Mononuclear cell (primary cell): ENCODE results near the gene SLC46A2. TPM values are rescaled to one million over a fixed set of nuclear protein-coding genes. Genes with fewer than 3 reads are reported as not detected.

ENCODE experiments used
- H3K27me3 ChIP-seq: 2 replicates; pipeline ENCODE4 v1.6.0; 2011; ENCODE audit warnings: low read length, control low read depth; ENCODE audit not compliant: insufficient read depth
- H3K4me1 ChIP-seq: 2 replicates; pipeline ENCODE4 v1.5.1; 2011; ENCODE audit warnings: mild to moderate bottlenecking, low read length, control low read depth; ENCODE audit not compliant: insufficient read depth
- H3K4me3 ChIP-seq: 2 replicates; pipeline ENCODE4 v1.5.1; 2011; ENCODE audit warnings: mild to moderate bottlenecking, low read length, moderate library complexity
- H3K9me3 ChIP-seq: 2 replicates; pipeline ENCODE4 v1.5.1; 2011; ENCODE audit warnings: low read depth, mild to moderate bottlenecking, control low read depth, low read length
- total RNA-seq: library from RNA; depleted of rRNA; stranded (reverse); fragments of >200 nt; gene quantifications from one replicate; pipeline ENCODE4 v1.2.3, GENCODE V29; 2012

Gene SLC46A2
- total RNA-seq, 1 donor = 0.94 TPM

DNA sequence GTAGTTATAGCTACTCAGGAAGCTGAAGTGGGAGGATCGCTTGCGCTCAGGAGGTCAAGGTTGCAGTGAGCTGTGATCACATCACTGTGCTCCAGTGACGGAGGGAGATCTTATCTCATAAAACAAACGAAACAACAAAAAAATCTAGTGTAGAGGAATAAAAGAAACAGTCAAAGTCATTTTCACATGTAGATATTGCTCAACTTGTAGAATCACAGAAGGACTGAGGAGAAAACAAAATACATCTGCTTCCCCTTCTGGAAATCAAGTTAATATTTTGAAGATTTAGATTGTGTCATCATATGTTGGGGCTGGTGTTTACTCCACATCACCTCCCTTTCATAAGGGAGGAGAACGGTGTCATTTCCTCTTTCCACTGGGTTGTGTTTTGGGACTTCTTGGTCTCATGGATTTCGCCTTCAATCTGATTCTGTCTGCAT lies 8.2 kb upstream of the SLC46A2 start:
- Histone ChIP-seq H3K4me3 (no peak overlapping the region), H3K4me1 (peaks cover 59% of the 10 kb centered on the region), H3K27me3 (peaks cover 9% of the 10 kb centered on the region), H3K9me3 (no peaks in the 10 kb centered on the region)

DNA sequence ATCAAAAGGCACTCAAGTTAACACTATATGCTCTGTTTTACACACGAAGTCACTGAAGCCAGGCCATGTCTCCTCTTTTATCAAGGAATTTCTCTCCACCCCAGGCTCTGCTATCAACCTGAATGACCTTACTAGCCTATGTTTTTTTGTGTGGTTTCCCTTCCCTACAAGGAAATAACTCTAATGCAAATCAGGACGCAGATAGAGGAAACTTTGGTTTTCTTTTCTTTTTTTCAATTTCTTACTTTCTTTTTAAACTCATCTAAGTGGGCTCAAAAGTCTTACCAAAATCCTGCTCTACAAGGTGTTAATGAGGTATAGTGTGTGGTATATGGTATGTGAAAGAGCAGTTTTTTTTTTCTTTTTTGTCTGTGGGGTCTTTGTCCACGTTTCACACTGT lies 5.5 kb upstream of the SLC46A2 start:
- H3K9me3 ChIP-seq = no peaks in the 10 kb centered on the region
- H3K27me3 ChIP-seq = peaks cover 14% of the 10 kb centered on the region
- peaks cover 87% of the 10 kb centered on the region for H3K4me1 ChIP-seq
- H3K4me3 ChIP-seq = no peak overlapping the region

DNA sequence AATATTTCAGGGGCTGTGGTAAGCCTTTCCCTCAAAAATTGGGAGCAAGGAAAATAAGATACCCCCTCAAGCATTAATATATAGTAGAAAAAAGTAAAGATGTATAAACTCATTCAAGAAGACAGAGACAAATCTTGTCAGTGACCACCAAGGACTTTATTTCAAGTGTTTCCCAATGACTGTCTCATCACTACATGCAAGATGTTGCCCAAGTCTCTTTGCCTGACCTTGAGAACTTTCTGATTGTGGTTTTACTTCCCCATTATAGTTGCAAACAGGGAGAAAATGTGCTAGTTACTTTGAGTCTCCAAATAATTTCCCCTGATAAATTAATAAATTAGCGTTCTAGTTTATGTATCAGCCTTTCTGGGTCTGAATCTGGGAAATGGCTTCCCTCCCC lies 4.0 kb upstream of the SLC46A2 start:
- Histone ChIP-seq H3K4me1 (peaks cover 91% of the 10 kb centered on the region), H3K4me3 (no peak overlapping the region), H3K27me3 (peaks cover 16% of the 10 kb centered on the region), H3K9me3 (no peaks in the 10 kb centered on the region)

DNA sequence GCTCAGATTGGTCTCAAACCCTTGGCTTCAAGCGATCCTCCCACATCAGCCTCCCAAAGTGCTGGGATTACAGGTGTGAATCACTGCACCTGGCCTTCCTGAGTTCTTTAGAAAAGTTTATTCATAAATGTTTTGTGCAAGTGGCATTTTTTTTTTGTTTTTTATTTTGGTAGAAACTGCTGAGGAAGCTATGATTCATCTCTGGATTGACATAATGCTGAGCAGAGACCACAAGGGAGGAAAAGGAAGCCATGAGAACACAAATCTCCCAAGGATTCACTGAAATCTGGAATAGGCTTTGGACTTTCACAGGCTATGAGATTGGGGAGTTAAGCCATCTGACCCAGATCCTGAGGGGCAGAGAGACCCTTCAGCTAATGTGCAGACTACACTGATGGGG lies 3.4 kb upstream of the SLC46A2 start:
- no peaks in the 10 kb centered on the region for H3K9me3 ChIP-seq
- H3K27me3 ChIP-seq = peaks cover 16% of the 10 kb centered on the region
- peaks cover 94% of the 10 kb centered on the region for H3K4me1 ChIP-seq
- no peak overlapping the region for H3K4me3 ChIP-seq

DNA sequence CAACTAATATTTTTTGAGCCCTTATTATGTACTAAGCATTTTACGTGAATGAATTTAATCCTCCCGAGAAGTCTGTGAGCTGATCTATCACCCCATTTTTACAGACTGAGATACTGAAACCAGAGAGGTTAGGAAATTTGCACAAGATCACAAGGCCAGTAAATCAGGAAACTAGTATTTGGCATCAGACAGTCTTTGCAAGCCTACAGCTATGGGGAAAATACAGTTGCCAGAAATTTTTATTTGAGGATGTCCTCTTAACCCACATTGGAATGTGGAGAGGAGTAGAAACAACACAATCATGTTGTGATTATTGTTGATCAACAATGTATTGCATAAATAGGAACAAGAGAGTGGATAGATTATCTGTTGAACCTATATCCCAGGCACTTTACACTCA lies 2.3 kb upstream of the SLC46A2 start:
- Histone ChIP-seq H3K4me1 (peaks cover 94% of the 10 kb centered on the region), H3K9me3 (no peaks in the 10 kb centered on the region), H3K4me3 (no peak overlapping the region), H3K27me3 (peaks cover 16% of the 10 kb centered on the region)

DNA sequence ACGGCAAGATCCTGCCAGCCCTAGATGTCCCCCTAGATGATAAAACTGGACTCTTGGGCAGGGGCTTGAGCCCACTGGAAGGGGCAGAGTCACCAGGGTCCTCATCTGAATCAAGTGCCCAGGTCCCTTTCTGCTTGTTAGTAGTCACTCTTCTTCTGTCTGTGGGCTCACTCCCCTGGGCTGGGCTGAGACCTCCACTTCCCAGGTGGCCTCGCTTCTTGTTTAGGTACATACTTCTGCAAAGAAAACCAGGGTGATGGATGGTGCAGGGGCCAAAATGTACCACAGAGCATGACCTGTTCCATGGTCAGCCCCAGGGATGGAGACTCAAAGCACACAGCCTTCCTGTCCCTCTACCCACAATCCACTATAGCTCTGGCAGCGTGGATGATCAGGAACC lies 845 bp upstream of the SLC46A2 start:
- H3K4me1 ChIP-seq = peaks cover 91% of the 10 kb centered on the region
- H3K9me3 ChIP-seq = no peaks in the 10 kb centered on the region
- H3K4me3 ChIP-seq = no peak overlapping the region
- H3K27me3 ChIP-seq = peaks cover 11% of the 10 kb centered on the region

DNA sequence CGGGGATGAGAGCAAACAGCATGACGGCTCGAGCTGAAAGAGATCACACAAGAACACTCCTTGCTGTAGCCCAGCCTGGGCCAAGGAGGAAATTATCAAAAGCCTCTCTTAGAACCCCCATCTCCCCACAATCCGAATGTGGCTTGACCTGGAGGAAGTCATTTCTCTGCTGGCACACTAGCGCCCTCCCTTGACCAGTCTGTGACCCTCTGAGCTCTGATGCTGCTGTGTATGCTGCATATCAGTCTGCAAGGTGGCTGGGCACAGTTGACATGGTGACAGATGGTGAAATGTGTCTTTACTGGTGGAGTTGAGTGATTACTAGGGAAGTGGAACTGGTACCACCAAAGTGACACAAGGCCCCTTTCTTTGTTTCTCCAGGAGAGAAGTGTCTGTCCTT lies 3.3 kb downstream of the SLC46A2 start:
- Histone ChIP-seq H3K9me3 (no peaks in the 10 kb centered on the region), H3K4me3 (no peak overlapping the region), H3K4me1 (peaks cover 52% of the 10 kb centered on the region), H3K27me3 (peaks cover 7% of the 10 kb centered on the region)

DNA sequence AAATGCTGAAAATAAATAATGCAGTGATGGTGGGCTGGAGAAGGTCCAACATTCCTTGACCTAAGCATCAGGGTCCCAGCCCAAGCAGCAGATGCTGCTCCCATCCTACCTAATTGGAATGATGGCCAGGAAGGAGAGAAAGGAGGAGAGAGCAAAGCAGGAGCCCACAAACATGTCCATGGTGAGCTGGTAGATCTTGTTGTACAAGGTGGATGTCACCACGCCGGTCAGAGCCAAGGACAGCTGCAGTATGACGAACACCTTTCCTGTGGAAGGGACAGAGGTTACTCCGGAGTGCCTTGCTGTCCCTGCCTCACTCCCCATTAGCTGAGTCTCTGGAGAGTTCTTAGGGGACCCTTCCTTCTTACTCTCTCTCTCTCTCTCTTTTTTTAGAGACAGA lies 4.3 kb downstream of the SLC46A2 start:
- H3K27me3 ChIP-seq = peaks cover 3% of the 10 kb centered on the region
- no peaks in the 10 kb centered on the region for H3K9me3 ChIP-seq
- peaks cover 41% of the 10 kb centered on the region for H3K4me1 ChIP-seq
- no peak overlapping the region for H3K4me3 ChIP-seq

DNA sequence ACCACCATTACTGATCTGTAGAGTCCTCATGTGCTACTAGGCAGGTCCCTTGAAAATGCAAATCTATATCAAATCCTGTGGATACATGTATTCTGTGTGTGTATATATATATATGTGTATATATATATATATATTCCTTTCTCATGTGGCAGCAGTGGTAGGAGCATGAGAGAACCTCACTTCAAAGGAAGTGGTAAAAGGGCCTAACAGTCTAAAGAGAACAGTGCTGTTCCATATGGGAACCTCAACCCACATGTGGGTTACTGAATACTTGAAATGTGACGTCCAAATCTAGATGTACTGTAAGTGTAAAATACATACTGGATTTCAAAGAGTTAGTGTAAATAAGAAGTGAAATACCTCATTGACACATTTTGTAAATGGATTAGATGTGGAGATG lies 5.4 kb downstream of the SLC46A2 start:
- Histone ChIP-seq H3K4me3 (no peak overlapping the region), H3K9me3 (no peaks in the 10 kb centered on the region), H3K4me1 (peaks cover 35% of the 10 kb centered on the region), H3K27me3 (no peaks in the 10 kb centered on the region)

DNA sequence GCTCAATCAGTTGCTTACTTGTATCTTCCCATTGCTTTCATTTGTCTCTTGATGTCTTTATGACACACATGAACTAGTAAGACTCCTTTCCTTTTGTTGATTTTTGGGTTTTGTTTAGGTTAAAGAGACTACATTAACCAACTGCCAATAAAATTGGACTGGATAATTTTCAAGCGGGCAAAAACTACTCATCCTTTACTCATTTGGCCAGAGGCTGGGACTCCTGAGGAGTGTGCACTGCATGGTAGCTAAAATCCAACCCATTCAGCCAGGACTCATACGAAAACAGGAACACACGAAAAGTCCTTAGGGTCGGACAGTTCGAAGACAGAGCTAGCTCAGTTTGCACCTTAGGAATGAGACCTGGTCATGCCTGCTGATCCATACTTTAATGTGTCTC lies 6.0 kb downstream of the SLC46A2 start:
- no peak overlapping the region for H3K4me3 ChIP-seq
- H3K9me3 ChIP-seq = no peaks in the 10 kb centered on the region
- H3K27me3 ChIP-seq = no peaks in the 10 kb centered on the region
- H3K4me1 ChIP-seq = peaks cover 29% of the 10 kb centered on the region

DNA sequence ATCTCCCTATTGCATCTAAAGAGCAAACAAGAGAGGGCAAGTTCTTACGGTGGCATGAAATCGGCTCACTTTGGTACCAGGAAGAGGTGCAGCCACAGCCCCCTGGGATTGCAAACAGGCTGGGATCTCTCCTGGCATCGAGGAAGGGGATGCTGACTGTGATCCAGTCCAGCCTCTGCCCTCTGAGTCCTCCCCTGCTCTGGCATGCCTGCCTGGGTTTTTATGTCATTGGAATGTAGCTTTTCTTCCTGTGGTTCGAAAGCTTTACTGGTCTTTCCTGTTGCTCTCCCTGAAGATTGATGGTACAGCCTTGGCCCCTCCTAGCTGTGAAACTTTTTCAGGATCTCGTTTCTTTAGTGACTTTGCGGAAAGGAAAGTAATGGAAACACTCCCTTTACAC lies 6.6 kb downstream of the SLC46A2 start:
- Histone ChIP-seq H3K27me3 (no peaks in the 10 kb centered on the region), H3K4me1 (peaks cover 23% of the 10 kb centered on the region), H3K4me3 (no peak overlapping the region), H3K9me3 (no peaks in the 10 kb centered on the region)

DNA sequence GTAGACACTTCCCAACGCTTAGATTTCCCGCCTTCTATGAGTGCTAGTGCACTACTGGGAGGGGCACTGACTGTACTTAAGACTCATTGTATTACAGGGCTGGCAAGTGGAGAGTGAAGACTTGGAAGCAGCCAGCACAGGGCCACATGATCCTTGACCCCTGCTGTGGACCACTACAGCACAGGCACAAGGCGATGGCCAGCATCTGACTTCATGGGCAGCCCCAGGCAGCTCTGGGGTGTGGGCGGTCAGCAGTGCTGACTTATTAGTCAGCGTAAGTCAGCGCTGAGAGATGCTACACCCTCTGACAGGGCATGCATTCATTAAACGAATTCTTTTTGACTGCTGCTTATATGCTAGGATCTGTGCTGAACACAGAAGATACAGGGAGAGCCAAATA lies 9.3 kb downstream of the SLC46A2 start:
- H3K4me3 ChIP-seq = no peak overlapping the region
- H3K9me3 ChIP-seq = no peaks in the 10 kb centered on the region
- no peaks in the 10 kb centered on the region for H3K4me1 ChIP-seq
- no peaks in the 10 kb centered on the region for H3K27me3 ChIP-seq

DNA sequence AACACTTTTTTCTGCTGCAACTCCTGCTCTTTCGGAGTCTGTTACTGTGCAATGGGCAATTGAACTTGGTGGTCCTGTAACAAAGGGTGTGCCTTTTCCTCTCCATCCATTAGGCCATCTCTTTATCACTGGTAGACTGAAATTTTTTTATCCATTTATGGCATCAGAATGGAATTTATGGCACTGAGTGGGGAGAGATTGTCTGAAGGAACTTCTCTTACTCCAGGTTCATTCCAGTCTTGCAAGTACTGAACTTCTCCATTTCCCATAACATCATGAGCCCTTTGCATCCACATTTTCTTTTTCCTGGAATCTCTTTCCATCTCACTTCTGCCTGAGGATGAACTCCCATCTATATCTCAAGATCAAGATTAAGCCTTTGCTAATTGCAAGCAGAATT lies 10.0 kb downstream of the SLC46A2 start:
- no peaks in the 10 kb centered on the region for H3K4me1 ChIP-seq
- H3K9me3 ChIP-seq = no peaks in the 10 kb centered on the region
- H3K27me3 ChIP-seq = no peaks in the 10 kb centered on the region
- H3K4me3 ChIP-seq = no peak overlapping the region

DNA sequence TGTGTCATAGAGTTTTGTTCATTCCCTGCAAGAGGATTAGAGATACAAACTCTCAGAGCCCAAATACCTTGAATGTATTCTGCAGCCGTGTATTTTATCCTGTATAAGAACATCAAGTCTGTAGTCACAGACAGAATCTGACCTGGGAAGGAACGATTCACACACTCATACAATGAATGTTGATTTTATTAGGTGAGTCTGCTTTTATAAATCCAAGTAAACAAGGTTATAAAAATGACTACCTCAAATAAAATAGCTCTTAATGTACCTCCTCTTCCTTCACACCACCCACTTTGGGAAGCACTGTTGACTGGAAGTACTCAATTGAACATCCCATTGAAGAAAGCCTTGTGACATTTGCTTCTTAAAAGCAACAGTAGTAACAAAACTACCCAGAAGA lies 11.9 kb downstream of the SLC46A2 start:
- no peaks in the 10 kb centered on the region for H3K4me1 ChIP-seq
- no peak overlapping the region for H3K4me3 ChIP-seq
- no peaks in the 10 kb centered on the region for H3K9me3 ChIP-seq
- no peaks in the 10 kb centered on the region for H3K27me3 ChIP-seq

DNA sequence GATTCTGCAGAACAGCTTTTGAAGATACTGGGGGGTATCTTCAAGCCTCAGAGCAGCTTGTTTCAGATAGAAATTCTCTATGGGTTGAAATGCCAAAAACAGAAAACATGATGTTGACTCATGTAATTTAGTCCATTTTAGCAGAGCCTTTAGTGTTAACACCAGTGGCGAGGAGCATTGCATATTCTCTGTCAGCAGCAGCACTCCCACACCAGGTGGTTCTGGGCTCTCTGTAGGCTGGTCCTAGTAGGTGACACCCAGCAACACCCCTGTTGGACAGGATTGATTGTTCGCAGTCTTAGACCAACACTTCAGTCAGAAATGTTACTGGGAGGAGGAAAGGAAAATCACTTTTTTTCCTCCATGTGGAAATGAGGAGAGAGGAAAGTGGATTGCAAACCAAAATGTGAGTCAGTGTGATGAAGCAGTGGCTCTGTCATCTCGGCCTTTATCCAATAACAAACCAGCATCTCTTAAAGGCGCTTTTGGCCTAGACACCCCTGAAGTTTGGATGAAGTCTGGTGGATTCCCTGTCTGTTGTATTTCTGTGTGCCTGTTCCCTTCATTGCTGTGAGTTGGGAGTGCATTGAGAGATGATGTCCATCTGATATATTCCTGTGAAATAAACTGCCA lies 16.8 kb downstream of the SLC46A2 start:
- Histone ChIP-seq H3K4me1 (peaks cover 16% of the 10 kb centered on the region), H3K9me3 (no peaks in the 10 kb centered on the region), H3K4me3 (no peak overlapping the region), H3K27me3 (no peaks in the 10 kb centered on the region)

DNA sequence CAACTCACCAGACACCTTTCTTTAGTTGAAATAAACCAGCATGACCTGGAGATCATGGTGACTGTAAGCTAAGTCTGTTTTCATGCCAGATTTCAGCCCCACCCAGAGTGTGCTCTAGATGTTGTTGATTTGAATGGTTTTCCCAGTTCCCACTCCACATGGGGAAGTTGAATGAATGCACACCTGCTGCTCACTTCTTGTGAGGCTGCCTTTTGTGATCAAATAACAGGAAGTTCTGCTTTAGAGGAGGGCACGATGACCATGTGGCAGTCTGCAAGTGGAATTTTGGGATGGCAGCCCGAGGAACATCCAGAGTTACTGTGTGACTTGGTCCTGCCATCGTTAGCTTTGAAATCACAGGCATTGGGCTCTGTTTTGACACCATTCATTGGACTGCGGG lies 18.7 kb downstream of the SLC46A2 start:
- Histone ChIP-seq H3K27me3 (no peaks in the 10 kb centered on the region), H3K4me1 (peaks cover 29% of the 10 kb centered on the region), H3K4me3 (no peak overlapping the region), H3K9me3 (no peaks in the 10 kb centered on the region)
